Measurements from ENCODE around the gene TIMD4. TPM values are rescaled to one million over a fixed set of nuclear protein-coding genes. Genes with fewer than 3 reads are reported as not detected.
"Not testable (repeated sequence)": the region's sequence is repeated elsewhere in the genome, so short reads cannot be mapped to it uniquely, and the experiment has no call there.

TIMD4 gene
- 1 to 10 TPM in 1 of 5 donors, under 1 TPM in 4; 0.33 to 1.3 (median 0.69) TPM for polyA plus RNA-seq (ENCODE audit: insufficient read depth in 1 of 5, insufficient read length in 5 of 5, low replicate concordance in 1 of 5)
- long read RNA-seq, donor 1, result 0 reads
- long read RNA-seq, donor 2, partial matches to known transcripts, result 0 of 1 reads
- long read RNA-seq, donor 2, other reads (novel, unspliced or antisense), result 0 of 1 reads
- long read RNA-seq, donor 3, result 0 reads
- long read RNA-seq, donor 4, result 0 reads
- long read RNA-seq, donor 5, result 0 reads
- long read RNA-seq, donor 6, result 0 reads
- long read RNA-seq, donor 7, result 0 reads
- long read RNA-seq, donor 8, result 0 reads

DNA sequence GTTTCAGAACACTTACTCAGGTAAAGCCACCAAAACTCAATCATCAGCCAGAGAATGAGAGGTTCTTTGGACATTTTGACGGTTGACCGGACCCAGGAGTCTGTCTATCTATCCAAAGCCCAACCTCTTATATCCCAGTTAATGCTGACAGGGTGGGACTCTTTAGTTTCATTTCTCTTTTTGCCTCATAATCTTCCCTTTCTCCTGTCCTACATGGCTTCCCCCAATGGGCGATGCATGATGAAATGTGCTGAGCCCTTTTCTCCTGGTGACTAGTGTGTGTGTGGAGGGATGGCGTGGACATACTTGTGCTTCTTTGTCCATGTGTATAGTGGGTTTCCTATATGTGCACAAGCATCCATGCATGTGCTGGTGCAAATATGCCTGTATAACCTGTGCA, at the start of gene TIMD4:
Gene TIMD4, minus strand, starts transcription at position 102 of the 400 bp plus-strand sequence. Its CDS starts 28 bp downstream, at position 74.
- DNase-seq, result no peak

DNA sequence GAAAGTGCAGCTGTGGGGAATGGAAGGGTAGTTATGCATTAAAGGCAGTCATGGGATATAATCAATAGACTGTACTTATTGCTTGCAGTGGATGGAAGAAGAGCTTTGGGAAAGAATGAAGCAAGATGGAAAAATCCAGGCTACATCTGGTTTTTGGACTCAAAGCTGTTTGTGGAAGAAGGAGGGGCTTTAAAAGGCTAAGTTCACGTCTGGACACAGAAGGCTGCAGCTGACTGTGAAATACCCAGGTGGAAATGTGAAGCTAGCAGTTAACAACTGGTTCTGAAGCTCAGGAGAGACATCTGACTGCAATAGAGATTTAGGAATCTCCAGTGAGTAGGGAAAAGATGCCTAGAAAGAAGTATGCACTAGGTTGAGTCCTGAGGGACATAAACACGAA, 43.2 kb upstream of the TIMD4 start:
- DNase-seq, result no peak

DNA sequence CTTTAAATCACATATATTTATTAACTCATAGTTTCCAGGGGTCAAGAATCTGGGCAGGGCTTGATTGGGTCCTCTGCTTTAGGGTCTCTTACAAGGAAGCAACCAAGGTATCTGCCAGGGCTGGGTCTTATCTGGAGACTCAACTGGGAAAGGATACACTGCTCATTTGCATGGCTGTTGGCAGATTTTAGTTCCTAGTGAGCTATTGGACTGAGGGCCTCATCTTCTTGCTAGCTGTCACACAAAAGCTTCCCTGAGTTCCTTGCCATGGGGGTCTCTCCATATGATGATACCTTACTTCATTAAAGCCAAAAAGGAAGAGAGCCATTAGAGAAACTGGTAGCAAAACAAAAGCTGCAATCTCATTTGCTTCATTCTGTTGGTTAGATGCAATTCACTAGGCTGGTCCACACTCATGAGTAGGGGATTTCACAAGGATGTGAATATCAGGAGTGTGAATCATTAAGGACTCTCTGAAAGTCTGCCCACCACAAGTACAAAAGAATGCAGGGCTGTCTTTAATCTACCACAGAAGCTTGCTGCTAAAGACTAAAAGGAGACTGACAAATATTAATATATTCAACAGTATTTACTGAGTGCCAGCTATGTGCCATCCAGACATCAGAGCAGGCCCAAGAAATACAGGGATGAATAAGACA, 42.0 kb upstream of the TIMD4 start:
- no peak for DNase-seq

DNA sequence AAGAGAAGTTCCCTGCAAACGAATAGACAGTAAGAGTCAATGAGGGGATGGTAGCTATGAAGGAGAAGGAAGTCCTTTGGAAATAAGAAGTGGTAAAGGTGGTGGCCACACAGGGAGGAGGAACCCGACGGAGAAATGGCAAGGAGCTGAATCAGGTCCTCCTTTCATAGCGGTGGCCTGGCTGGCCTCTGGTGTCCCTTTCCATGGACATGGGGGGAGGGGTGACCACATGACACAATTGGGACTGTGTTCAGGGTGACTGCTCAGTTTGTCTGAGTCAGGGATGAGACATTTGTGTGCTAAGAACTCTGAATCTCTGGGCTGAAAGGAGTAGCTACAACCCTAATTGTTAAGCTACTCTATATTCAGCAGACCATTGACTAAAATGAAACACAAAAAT, 28.7 kb upstream of the TIMD4 start:
- DNase-seq, result no peak

DNA sequence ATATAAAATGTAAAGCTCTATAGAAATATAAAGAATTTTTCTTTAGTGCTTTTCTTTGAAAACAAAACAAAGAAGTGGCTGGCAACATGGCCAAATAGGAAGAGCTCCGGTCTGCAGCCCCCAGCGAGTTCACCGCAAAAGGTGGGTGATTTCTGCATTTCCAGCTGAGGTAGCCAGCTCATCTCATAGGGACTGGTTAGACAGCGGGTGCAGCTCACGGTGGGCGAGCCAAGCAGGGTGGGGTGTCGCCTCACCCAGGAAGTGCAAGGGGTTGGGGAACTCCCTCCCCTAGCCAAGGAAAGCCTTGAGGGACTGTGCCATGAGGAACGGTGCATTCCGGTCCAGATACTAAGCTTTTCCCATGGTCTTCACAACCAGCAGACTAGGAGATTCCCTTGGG, 21.0 kb upstream of the TIMD4 start:
- DNase-seq, result no peak

DNA sequence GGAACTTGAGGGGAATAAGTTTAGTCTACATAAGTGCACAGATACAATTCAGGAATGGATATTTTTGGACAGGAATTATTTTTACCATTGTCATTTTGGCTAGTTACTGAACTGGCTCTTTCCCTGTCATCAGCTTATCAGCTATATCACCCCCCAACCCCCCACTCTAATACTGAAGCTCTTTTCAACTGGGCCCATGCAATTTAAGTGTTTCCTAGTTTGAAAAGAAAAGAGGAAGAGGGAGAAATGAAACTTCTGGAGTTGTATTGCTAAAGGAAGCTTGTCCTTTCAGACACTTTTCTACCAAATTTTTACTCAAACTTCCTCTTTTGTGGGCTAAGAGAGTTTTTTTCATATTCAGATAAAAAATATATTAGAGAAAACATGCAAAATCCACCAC, 18.5 kb upstream of the TIMD4 start:
- DNase-seq, result no peak

DNA sequence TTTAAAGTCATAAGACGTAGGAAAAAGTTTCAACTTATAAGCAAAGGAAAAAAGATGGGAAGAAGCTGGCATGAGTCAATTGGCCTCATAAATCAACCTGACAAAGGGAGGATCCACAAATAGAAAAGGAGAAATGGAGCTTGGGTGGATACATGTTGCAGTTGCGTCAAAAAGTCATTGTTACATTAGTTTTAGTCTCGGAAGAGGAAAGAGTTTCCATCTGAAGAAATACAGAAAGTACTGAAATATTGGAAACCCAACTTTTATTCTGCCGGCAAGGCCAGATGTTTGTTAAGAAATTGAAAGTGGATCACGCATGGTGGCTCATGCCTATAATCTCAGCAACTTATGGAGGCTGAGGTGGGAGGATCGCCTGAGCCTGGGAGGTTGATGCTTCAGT, 11.3 kb upstream of the TIMD4 start:
- no peak for DNase-seq

DNA sequence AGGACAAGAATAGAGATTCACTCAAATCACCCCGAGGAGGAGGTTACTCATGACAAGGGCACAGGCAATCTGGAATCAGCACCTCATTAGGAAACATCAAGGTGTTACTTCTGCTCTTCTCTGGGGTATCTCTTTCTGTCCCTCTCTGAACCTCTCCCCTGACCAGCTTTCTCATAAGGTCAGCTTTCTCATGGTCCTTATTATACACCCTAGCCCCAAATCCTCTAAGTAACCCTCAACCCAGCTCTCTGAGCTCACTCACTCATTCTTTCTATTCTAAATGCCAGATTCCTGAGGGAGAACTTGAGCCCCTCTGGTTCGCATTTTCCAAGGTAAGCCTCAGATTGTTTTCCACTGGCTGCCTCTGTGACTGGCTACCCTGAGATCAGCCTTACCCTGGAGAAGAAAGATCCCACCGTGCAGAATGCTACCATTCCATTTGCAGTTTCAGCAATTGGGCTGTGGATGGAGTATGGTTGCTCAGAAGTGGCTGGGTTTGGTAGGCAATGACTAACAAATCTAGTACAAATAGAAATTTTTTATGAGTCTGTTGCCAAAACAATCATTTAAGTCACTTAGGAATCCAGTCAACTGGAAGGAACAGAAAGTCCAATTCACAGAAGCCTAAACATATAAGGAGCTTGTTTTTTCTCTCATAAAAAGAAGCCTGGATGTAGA, 9.0 kb upstream of the TIMD4 start:
- DNase-seq, result no peak

DNA sequence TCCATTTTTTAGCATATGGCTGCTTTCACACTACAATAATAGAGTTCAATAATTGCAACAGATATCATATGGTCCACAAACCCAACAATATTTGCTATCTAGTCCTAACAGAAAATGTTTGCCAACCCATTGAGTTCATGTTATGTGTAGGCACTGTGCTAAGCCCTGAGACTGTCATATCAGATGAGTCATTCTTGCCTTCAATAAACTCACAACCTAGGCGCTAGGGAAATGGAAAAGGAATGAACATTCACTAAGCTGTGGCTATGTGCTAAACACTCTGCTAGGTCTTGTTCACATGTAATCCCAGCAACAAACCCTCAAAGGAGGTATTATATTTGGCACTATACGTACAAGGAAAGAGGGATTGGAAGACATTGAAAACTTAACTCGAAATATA, 8.4 kb upstream of the TIMD4 start:
- no peak for DNase-seq

DNA sequence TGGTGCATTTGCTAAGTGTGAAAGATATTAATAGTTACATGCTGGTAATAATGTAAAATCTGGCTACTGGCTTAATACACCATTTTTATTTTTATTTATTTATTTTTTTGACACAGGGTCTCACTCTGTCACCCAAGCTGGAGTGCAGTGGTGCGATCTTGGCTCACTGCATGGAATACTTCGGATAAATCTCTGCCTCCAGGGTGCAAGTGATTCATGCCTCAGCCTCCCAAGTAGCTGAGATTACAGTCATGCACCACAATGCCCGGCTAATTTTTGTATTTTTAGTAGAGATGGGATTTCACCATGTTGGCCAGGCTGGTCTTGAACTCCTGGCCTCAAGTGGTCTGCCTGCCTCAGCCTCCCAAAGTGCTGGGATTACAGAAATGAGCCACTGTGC, 4.4 kb upstream of the TIMD4 start:
- not testable (repeated sequence) for DNase-seq

DNA sequence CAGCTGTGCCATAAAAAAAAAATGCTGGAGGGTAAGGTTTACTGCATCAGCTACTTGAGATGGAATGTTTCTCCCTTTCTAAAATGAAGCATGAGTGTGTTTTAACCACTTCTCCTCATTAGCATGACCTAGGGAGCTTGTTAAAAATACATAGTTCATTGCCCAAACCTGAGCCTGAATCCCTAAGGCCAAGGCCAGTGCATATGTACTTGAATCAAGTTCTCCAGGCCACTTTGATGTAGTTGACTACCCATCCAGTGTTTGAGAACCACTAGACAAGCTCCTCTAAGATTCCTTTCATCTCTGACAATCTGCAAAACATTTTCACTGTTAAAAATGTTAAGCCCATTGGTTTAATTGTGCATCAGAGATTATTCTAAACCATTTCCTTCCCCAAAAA, 6.7 kb downstream of the TIMD4 start:
- DNase-seq, result no peak

DNA sequence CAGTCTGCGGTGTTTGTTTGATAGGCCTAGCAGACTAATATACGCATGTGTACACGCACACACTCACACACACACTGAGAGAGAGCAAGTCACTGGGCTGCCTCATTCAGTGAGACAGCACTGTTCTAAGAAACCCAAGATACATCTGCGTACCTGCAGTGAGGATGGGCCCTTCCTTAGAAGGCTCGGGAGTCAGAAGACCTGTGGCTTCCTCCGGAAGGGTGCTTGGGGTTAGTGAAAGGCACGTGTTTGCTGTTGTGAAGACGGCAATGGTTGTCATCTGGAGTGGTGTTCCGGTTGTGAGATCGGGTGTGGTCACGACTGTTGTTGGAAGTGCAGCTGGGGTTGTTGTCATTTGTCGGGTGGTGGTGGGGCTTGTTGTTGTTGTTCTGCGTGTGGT, 11.7 kb downstream of the TIMD4 start:
- DNase-seq, result no peak

DNA sequence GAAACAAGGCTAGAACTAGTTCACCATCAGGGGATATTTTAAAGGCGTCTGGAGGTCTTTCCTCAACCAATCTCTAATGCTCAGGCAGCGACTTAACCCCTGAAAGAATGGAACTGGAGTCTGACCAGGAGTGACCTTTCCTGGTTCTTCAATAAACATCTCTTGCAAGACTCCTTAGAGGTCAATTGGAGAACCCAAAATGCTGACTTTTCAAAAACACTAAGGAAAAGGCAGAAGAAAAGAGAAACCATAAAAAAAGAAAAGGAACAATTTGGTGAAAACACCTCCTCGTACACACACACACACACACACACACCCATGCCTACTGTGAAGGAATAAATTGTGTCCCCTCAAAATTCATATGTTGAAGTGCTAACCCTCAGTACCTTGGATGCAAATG, 12.3 kb downstream of the TIMD4 start:
- no peak for DNase-seq

DNA sequence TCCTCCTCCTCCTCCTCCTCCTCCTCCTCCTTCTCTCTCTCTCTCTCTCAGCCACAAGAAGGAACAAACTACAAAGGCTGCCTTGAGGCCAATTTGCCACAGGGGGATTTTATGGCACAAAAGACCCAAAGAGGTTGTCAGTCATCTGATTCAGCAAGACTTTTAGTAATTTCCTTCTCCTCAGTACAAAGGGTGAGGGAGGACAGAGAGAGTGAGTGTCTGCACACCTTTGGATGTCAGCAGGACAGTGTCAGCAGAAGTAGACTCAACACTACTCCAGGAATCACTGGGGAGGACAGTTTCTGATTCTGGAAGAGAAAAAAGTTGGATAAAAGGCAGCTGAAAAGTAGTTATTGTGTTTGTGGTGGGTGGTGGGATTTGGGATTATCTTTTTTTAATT, 13.6 kb downstream of the TIMD4 start:
- no peak for DNase-seq

DNA sequence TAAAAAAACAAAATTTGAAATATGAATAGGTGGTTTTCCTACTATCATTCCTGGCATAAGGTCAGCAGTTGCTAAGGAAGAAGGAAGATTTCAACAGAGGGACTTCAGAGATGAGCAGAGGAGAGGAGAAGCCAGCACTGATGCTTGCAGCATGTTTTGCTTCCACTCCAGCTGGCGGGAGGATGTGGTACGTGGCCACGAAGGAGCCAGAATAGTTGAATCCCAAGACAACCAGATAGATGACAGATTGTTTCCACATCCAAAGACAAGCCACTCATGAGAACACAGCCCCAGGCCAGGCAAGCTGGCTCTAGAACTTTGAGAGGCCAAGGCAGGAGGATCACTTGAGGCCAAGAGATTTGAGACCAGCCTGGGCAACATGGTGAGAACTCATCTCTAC, 15.1 kb downstream of the TIMD4 start:
- no peak for DNase-seq

DNA sequence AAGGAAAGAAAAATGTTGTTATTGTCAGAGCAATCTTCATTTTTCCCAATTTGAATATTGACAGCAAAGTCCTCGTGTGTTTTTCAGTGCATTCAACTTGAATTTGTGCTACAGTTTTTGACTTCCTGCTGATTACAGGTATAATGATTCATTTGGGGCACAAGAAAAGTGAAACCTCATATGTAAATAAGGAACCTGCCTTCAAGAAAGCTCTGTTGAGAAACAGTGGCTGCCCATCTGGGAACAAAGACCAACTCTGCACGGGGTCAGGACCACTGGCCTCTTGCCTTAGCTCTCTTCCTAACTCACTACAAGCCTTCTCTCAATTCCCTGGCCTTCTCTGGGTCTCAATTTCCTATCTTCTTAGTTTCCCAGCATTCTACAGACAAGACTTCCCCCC, 21.0 kb downstream of the TIMD4 start:
- no peak for DNase-seq

DNA sequence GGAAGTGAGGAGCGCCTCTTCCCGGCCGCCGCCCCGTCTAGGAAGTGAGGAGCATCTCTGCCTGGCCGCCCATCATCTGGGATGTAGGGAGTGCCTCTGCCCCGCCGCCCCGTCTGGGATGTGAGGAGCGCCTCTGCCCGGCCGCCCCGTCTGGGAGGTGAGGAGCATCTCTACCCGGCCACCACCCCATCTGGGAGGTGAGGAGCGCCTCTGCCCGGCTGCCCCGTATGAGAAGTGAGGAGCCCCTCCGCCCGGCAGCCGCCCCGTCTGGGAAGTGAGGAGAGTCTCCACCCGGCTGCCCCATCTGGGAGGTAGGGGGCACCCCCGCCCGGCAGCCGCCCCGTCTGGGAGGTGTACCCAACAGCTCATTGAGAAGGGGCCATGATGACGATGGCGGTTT, 22.6 kb downstream of the TIMD4 start:
- not testable (repeated sequence) for DNase-seq

DNA sequence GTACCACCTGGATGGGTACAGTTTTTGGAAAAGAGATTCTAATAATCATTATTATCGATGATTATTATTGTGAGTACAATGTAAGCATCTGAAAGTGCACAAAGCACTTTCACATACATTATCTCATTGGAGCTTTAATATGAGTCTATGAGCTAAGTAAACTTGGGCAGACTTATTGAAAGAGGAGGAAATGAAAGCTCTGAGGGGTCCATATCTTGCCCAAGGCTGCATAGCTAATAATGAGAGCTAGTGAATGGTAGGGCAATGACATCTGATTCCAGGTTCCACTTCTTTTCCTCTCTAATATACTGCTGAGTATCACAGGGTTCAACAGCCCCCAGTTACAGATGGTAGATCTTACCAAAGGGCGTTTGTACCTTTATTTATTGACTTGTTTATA, 26.1 kb downstream of the TIMD4 start:
- DNase-seq, result no peak

DNA sequence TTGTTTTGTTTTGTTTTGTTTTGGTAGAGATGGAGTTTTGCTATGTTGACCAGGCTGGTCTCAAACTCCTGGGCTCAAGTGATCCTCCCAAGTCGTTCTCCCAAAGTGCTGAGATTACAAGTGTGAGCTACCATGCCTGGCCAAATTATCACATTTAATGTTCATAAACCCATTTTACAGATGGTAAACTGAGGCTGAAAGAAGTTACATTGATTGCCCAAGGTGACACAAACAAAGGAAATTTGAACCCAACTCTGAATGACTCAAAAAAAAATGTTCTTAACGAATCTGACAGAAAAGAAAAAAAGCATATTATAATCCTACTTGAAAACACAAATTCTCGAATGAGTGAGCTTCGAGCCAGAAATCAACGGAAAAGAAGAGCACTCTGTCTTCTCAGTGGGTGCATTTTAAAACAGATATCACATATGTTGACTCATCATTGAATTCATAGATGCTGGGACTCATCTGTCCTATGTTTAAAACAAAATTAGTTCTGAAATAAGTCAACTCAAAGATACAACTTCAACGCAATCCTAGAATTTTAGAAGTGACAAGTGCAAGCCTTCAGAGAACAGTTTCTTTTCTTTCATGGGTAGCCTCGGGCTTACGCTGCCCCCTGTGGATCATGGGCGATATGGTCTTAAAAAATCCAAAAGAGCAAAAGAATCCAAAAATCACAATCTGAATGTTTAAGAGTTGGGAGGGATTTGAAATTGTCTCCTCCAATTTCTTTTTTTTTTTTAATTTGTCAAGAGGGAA, 28.4 kb downstream of the TIMD4 start:
- peak in 1 of 2 donors; percentile 4 for DNase-seq

DNA sequence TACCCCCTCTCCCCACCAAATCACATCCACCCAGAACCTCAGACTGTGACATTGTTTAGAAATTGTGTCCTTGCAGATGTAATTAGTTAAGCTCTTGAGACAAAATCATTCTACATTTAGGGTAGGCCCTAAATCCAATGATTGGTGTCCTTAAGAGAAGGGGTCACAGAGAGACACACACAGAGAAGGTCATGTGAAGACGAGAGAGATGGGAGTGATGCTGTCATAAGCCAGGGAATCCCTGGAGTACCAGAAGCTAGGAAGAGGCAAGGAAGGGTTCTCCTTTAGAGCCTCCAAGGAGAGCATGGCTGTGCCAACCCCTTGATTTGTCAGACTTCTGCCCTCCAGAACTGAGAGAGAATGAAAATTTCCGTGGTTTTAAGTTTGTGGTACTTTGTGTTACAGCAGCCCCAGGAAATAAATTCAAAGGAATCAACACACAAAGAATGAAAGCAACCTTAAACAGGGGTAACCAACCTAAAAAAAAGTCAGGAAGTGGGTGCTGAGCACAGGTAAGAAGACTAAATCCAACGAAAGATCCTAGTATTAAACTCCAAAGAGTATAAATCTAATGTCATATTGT, 33.6 kb downstream of the TIMD4 start:
- DNase-seq, result no peak

DNA sequence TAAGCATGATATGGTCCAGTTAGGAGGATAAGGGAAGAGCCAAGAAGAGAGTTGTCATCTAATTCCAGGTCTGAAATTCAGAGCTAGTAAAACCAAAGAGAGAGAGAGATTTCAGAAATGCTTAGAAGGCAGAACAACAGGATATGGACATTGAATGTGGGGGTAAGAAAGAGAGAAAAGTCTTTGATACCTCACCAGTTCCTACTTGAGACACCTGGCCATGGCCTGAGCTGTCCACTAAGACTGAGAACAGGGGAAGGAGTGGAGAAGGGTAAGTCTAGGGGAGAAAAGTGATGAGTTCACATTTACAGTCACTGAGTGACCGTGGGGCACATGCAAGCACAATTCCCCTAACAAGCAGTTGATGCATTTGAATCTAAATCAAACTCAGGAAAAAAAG, 35.5 kb downstream of the TIMD4 start:
- no peak for DNase-seq

DNA sequence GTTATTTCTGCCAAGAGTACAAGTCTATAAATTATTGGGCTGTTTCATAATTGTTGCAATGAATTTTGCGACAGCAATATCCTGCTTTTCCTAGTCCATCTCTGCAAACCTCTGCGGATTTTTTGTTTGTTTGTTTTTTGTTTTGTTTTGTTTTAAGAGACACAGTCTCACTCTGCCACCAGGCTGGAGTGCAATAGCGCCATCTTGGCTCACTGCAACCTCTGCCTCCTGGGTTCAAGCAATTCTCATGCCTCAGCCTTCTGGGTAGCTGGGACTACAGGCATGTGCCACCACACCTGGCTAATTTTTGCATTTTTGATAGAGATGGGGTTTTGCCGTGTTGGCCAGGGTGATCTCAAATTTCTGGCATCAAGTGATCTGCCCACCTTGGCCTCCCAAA, 37.3 kb downstream of the TIMD4 start:
- not testable (repeated sequence) for DNase-seq

Measured in right lung (tissue), 10 donors.